Measurements from ENCODE around the gene C19orf47. TPM values are rescaled to one million over a fixed set of nuclear protein-coding genes. Genes with fewer than 3 reads are reported as not detected.
A peak's percentile ranks its signal among the peaks of the same experiment; 100 is the strongest.

Gene C19orf47
- total RNA-seq, 1 donor from 2014 or later, result 67.8 TPM

GRCh38 chr19:40321076-40321475 lies 27.1 kb downstream of the C19orf47 start:
- DNase-seq (ENCODE audit: low read depth), result no peak

- DNase-seq (ENCODE audit: low read depth), result no peak
These were observed 27.6 kb downstream of the C19orf47 start for GRCh38 chr19:40320558-40320935.

- DNase-seq (ENCODE audit: low read depth), result no peak
These were observed 30.9 kb downstream of the C19orf47 start for GRCh38 chr19:40317338-40317737.

GRCh38 chr19:40315812-40316470 lies 32.3 kb downstream of the C19orf47 start:
- no peak for DNase-seq (ENCODE audit: low read depth)

- no peak for DNase-seq (ENCODE audit: low read depth)
These were observed 33.5 kb downstream of the C19orf47 start for GRCh38 chr19:40314656-40315055.

- no peak for DNase-seq (ENCODE audit: low read depth)
These were observed 34.8 kb downstream of the C19orf47 start for GRCh38 chr19:40313229-40313983.

GRCh38 chr19:40312533-40312932 lies 35.7 kb downstream of the C19orf47 start:
- no peak for DNase-seq (ENCODE audit: low read depth)

- DNase-seq (ENCODE audit: low read depth), result no peak
These were observed 38.5 kb downstream of the C19orf47 start for GRCh38 chr19:40309666-40310065.

GRCh38 chr19:40305403-40305802 lies 42.8 kb downstream of the C19orf47 start:
- DNase-seq (ENCODE audit: low read depth), result peak; percentile 91

GRCh38 chr19:40304306-40304705 lies 43.9 kb downstream of the C19orf47 start:
- no peak for DNase-seq (ENCODE audit: low read depth)

GRCh38 chr19:40303765-40304164 lies 44.4 kb downstream of the C19orf47 start:
- DNase-seq (ENCODE audit: low read depth), result no peak

GRCh38 chr19:40302224-40303011 lies 45.8 kb downstream of the C19orf47 start:
- DNase-seq (ENCODE audit: low read depth), result no peak

GRCh38 chr19:40300668-40301067 lies 47.5 kb downstream of the C19orf47 start:
- no peak for DNase-seq (ENCODE audit: low read depth)

- no peak for DNase-seq (ENCODE audit: low read depth)
These were observed 50.2 kb downstream of the C19orf47 start for GRCh38 chr19:40298026-40298425.

GRCh38 chr19:40294560-40294959 lies 53.6 kb downstream of the C19orf47 start:
- no peak for DNase-seq (ENCODE audit: low read depth)

GRCh38 chr19:40286971-40287421 lies 61.2 kb downstream of the C19orf47 start:
- no peak for DNase-seq (ENCODE audit: low read depth)

GRCh38 chr19:40286235-40286970 lies 61.8 kb downstream of the C19orf47 start:
- DNase-seq (ENCODE audit: low read depth), result no peak

GRCh38 chr19:40285353-40286234 lies 62.6 kb downstream of the C19orf47 start:
- peak; percentile 100 for DNase-seq (ENCODE audit: low read depth)

GRCh38 chr19:40284501-40285352 lies 63.5 kb downstream of the C19orf47 start, which contains the start of gene AKT2:
AKT2 (minus strand) TSS chr19:40285345; CDS start chr19:40265267, 20,078 bp downstream.
- DNase-seq (ENCODE audit: low read depth), result peak; percentile 27

Measured in myocyte (in vitro differentiated cells).